Pancreas (tissue), 10 donors: ENCODE results near the gene DDR1. TPM values are rescaled to one million over a fixed set of nuclear protein-coding genes. Genes with fewer than 3 reads are reported as not detected.
"Not testable (repeated sequence)": the region's sequence is repeated elsewhere in the genome, so short reads cannot be mapped to it uniquely, and the experiment has no call there.

Experiments used
- ATAC-seq, 4 donors: fragments of 200-7000 bp; cut with Tn5 transposase; one replicate each; pipeline versions ENCODE4 v1.8.0 to v1.9.1; 2020; ENCODE audit warnings: mild to moderate bottlenecking in 4 of 4, moderate library complexity in 4 of 4
- DNase-seq, 6 donors: peaks; one replicate each; pipeline ENCODE4 v3.0.0-alpha.2; 2020
- FAIRE-seq: peaks from 2 replicates; lab custom pipeline; 2012; peaks lifted over from hg19 to GRCh38; lab: Jason Lieb, UNC
- H3K27ac ChIP-seq, 4 donors: fragments of 200-600 bp; sonication (generic); 1 replicate in 3 of 4; 2 replicates in 1 of 4; pipeline versions ENCODE4 v1.5.0 to v1.8.0; 2020
- H3K27me3 ChIP-seq, 4 donors: fragments of 200-600 bp; one replicate each; pipeline ENCODE4 v1.8.0; 2021
- H3K36me3 ChIP-seq, 3 donors: fragments of 200-600 bp; sonication (generic) in 1 of 3; one replicate each; pipeline versions ENCODE4 v1.5.0 to v1.8.0; 2020 to 2021
- H3K4me1 ChIP-seq, 3 donors: fragments of 200-600 bp; one replicate each; pipeline ENCODE4 v1.8.0; 2021
- H3K4me3 ChIP-seq, 4 donors: fragments of 200-600 bp; sonication (generic) in 2 of 4; one replicate each; pipeline versions ENCODE4 v1.5.0 to v1.8.0; 2020 to 2021
- H3K9me3 ChIP-seq, 4 donors: fragments of 200-600 bp; one replicate each; pipeline ENCODE4 v1.8.0; 2021
- CTCF ChIP-seq, 4 donors: fragments of 200-600 bp; sonication (generic) in 3 of 4; IDR thresholded peaks; one replicate each; pipeline versions ENCODE4 v1.5.0 to v1.8.0; 2021; ENCODE audit warnings: antibody characterized with exemption in 4 of 4
- WGBS, 2 donors: extraction: QIAGEN DNeasy Blood & Tissue Kit; methylation state at CpG; one replicate each; pipeline ENCODE4 v1.1.7; 2013; 5-methylcytosine and 5-hydroxymethylcytosine counted together
- intact Hi-C, 3 donors: fragments of 100-400 bp; cut with DNase I; formaldehyde crosslinking; loops; one replicate each; pipeline versions ENCODE4 v1.11.1 to v1.14.2; 2022
- polyA plus RNA-seq, 2 donors: library from polyadenylated mRNA; stranded (reverse); fragments of 200-250 nt; gene quantifications; one replicate each; pipeline ENCODE4 v1.2.3, GENCODE V29; 2013
- total RNA-seq, 6 donors: library from RNA; stranded (reverse); fragmentation: NEBNext Ultra II Directional in 4 of 6; extraction: Animal tissue kit (Norgen Biotek cat#: 25700) in 4 of 6; gene quantifications; one replicate each; pipeline versions ENCODE4 v1.2.1 to v1.2.4, GENCODE V29; 2021 to 2023
- donor health status: healthy with polysubstance abuse.
- donor health status: DM: no; HTN: no; CAD: no; lungs with moderate emphysema.
- donor health status: DM: no; HTN: no; CAD: no.
- donor health status: control.
- donor health status: control.
- donor health status: Bipolar disorder and iron deficiency.
- donor health status: DM: yes; HTN: yes; CAD: no.
- donor health status: DM: no; HTN: no; CAD: no.
- donor health status: DM: no; HTN: no; CAD: no.
- donor health status: DM: yes; HTN: yes; CAD: no.

DDR1 gene
- total and polyA plus RNA-seq, 8 donors: 92.7 to 160 (median 118) TPM

GRCh38 chr6:30857549-30857948, 26.8 kb upstream of the DDR1 start:
- Histone ChIP-seq H3K36me3 (no peaks in the 10 kb centered on the region), H3K27ac (no peak overlapping the region), H3K27me3 (no peaks in the 10 kb centered on the region), H3K9me3 (no peaks in the 10 kb centered on the region), H3K4me3 (no peak overlapping the region), H3K4me1 (no peaks in the 10 kb centered on the region)
- FAIRE-seq (no peak), DNase-seq (no peak), ATAC-seq (peak in 1 of 4 donors; percentile 44)
- TF ChIP-seq CTCF (IDR thresholded peaks at IDR 0.05): no peak
- intact Hi-C loops: no loop called here
- 45 to 53% methylated on average over 5 of the region's 5 CpGs for WGBS, 2 donors

- ATAC-seq, H3K36me3 ChIP-seq, DNase-seq, FAIRE-seq, intact Hi-C loops, H3K4me3 ChIP-seq, H3K27ac ChIP-seq, H3K4me1 ChIP-seq, H3K27me3 ChIP-seq, H3K9me3 ChIP-seq: not testable (repeated sequence)
- WGBS, 2 donors: 98 to 100% methylated on average over 4 of the region's 4 CpGs
Observed at GRCh38 chr6:30859726-30860125, 24.6 kb upstream of the DDR1 start.

- DNase-seq (no peak), FAIRE-seq (no peak), ATAC-seq (no peak)
- TF ChIP-seq CTCF (IDR thresholded peaks at IDR 0.05): no peak
- H3K36me3 ChIP-seq: no peaks in the 10 kb centered on the region
- no peak overlapping the region for H3K4me3 ChIP-seq
- H3K4me1 ChIP-seq: no peaks in the 10 kb centered on the region
- H3K27me3 ChIP-seq: no peaks in the 10 kb centered on the region
- H3K9me3 ChIP-seq: no peaks in the 10 kb centered on the region
- 50 to 59% methylated on average over 3 of the region's 3 CpGs for WGBS, 2 donors
- intact Hi-C loops: no loop called here
- no peak overlapping the region for H3K27ac ChIP-seq
Observed at GRCh38 chr6:30861257-30862048, 22.9 kb upstream of the DDR1 start.

GRCh38 chr6:30862156-30862875, 22.0 kb upstream of the DDR1 start:
- Histone ChIP-seq H3K36me3 (no peaks in the 10 kb centered on the region), H3K4me3 (no peak overlapping the region), H3K27ac (no peak overlapping the region), H3K27me3 (no peaks in the 10 kb centered on the region), H3K9me3 (no peaks in the 10 kb centered on the region), H3K4me1 (no peaks in the 10 kb centered on the region)
- 62 to 66% methylated on average over 10 of the region's 10 CpGs for WGBS, 2 donors
- ATAC-seq (no peak), FAIRE-seq (no peak), DNase-seq (no peak)
- TF ChIP-seq CTCF (IDR thresholded peaks at IDR 0.05): no peak
- intact Hi-C loops: no loop called here

GRCh38 chr6:30864325-30864724, 20.0 kb upstream of the DDR1 start:
- H3K4me3 ChIP-seq: no peak overlapping the region
- no peak for DNase-seq
- H3K4me1 ChIP-seq: no peaks in the 10 kb centered on the region
- H3K27ac ChIP-seq: no peak overlapping the region
- H3K36me3 ChIP-seq: no peaks in the 10 kb centered on the region
- no peak for FAIRE-seq
- no peaks in the 10 kb centered on the region for H3K27me3 ChIP-seq
- 76 to 81% methylated on average over 4 of the region's 4 CpGs for WGBS, 2 donors
- TF ChIP-seq CTCF (IDR thresholded peaks at IDR 0.05): no peak
- ATAC-seq: no peak
- no peaks in the 10 kb centered on the region for H3K9me3 ChIP-seq
- intact Hi-C loops: no loop called here

- not testable (repeated sequence) for H3K4me1 ChIP-seq, H3K9me3 ChIP-seq, H3K36me3 ChIP-seq, H3K27ac ChIP-seq, H3K4me3 ChIP-seq, ATAC-seq, FAIRE-seq, H3K27me3 ChIP-seq, DNase-seq
- intact Hi-C loops: loop anchor here in 1 of 3 donors (5.0 kb wide), 1 partner anchor 37 kb away; no protein-coding TSS in a partner anchor
- WGBS, 2 donors: 72 to 78% methylated on average over 12 of the region's 12 CpGs
Observed at GRCh38 chr6:30869241-30869749, 15.0 kb upstream of the DDR1 start.
